Prostate gland (tissue), 2 donors: ENCODE results near the gene COG4.

ENCODE experiments used
- POLR2A ChIP-seq: fragments of 450-650 bp; IDR thresholded peaks from one replicate; pipeline ENCODE4 v1.6.1; 2016; ENCODE audit warnings: antibody characterized with exemption, mild to moderate bottlenecking
- TF ChIP-seq, protein P1 (sequence below), 4 experiments: fragments of 200-600 bp in 2 of 4; fragments of 450-650 bp in 2 of 4; sonication (generic) in 2 of 4; IDR thresholded peaks; 1 replicate in 3 of 4; 2 replicates in 1 of 4; pipeline ENCODE4 v1.5.1; 2016 to 2019; ENCODE audit warnings: antibody characterized with exemption in 4 of 4, mild to moderate bottlenecking in 2 of 4, moderate library complexity in 2 of 4

DNA sequence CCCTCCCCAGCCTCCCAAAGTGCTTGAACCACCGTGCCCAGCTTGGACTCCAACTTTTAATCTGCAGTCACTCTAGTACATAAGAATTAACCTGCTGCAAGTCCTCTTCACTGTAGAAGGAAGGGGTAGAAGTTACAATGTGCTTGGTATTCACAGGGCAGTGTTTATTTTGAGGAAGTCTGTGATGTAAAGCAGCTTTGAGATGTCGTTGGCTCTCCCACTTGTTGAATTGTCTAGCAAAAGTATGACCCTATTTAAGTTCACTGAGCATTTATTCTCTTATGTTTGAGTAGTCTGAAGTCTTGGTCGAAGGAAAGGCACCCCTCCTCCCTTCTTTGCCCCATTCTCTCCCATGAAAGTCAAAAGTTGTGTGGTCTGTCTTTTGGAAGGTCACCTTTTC is 28.4 kb upstream of the COG4 start:
- TF ChIP-seq, protein P1, sequence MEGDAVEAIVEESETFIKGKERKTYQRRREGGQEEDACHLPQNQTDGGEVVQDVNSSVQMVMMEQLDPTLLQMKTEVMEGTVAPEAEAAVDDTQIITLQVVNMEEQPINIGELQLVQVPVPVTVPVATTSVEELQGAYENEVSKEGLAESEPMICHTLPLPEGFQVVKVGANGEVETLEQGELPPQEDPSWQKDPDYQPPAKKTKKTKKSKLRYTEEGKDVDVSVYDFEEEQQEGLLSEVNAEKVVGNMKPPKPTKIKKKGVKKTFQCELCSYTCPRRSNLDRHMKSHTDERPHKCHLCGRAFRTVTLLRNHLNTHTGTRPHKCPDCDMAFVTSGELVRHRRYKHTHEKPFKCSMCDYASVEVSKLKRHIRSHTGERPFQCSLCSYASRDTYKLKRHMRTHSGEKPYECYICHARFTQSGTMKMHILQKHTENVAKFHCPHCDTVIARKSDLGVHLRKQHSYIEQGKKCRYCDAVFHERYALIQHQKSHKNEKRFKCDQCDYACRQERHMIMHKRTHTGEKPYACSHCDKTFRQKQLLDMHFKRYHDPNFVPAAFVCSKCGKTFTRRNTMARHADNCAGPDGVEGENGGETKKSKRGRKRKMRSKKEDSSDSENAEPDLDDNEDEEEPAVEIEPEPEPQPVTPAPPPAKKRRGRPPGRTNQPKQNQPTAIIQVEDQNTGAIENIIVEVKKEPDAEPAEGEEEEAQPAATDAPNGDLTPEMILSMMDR (IDR thresholded peaks at IDR 0.05) = no peak
- no peak for TF ChIP-seq POLR2A
